NCI-H1105 treated with DMSO at 0.1 percent for 48 hours (cell line): ENCODE data around the gene APIP.
"Not testable (repeated sequence)": the region's sequence is repeated elsewhere in the genome, so short reads cannot be mapped to it uniquely, and the experiment has no call there.

Source experiments
- DNase-seq: peaks from one replicate; lab custom pipeline; 2025; lab: John Stamatoyannopoulos, UW

The APIP gene

DNA sequence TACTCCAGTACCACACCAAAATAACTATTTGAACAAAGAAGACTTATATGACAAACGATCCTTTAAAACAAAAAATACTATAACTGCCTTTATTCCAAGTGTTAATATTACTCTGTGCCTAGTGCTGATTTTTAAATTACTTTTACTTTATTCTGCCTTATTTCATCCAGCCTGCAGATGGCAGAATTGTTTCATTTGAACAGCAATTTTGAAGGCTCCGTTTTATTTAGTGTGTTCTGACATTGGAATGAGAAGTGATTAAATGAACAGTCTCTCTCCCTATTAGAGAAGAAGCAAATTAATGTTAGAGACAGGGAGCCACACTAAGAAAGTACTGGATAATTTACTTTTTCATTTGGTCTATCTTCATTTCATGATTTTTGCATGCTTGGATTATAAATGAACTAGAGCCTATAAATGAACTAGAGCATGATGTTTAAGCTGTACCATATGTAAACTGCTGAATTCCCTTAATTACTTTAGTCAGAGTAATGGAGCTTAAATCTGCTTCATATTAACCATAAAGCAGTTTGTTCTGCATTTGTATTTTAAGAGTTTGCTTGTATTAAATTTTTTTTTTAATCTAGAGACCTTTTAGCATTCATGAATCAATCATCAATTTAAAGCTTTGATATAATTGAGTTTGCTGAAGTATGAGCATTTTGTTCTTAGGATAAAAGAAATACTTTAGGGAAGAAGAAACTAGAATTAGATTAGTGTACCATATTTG is 10.1 kb upstream of the APIP start:
- DNase-seq, result peak; percentile 75

DNA sequence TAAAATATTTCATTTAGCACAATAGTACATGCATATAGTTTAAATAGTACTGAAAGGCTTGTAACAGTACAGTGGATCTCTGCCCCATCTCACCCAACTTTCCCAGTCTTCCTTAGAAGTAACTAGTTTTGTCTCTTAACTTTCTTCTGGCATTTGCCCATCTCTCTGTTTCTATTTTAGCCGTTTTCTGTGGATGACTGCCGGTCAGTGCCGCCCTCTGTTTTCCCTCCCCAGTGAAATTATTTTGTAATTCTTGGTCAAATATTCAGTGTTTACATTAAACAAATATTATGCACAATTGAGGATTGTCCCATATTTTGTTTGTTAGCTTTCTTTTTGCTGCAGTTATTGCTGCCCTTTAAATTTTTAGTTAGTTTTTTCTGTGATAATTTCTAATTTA is 8.5 kb upstream of the APIP start:
- no peak for DNase-seq

DNA sequence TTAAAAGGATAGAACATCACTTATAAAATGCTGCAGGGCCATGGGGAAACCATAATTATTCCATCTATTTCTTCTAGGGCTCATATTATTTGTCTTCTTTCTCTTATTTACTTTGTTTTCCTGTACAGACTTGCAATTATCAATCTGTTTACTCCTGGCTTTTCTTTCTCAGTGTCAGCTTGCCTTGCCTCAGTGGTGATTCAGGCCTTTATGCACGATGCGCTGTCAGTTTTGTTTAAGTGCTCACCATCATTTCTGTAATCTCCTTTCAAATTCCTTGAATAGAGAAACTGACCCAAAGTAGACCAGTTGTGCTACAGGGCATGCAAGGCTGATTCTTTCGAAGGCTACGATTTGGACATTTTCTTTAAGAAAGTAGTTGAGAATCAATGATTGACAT is 5.0 kb upstream of the APIP start:
- no peak for DNase-seq

DNA sequence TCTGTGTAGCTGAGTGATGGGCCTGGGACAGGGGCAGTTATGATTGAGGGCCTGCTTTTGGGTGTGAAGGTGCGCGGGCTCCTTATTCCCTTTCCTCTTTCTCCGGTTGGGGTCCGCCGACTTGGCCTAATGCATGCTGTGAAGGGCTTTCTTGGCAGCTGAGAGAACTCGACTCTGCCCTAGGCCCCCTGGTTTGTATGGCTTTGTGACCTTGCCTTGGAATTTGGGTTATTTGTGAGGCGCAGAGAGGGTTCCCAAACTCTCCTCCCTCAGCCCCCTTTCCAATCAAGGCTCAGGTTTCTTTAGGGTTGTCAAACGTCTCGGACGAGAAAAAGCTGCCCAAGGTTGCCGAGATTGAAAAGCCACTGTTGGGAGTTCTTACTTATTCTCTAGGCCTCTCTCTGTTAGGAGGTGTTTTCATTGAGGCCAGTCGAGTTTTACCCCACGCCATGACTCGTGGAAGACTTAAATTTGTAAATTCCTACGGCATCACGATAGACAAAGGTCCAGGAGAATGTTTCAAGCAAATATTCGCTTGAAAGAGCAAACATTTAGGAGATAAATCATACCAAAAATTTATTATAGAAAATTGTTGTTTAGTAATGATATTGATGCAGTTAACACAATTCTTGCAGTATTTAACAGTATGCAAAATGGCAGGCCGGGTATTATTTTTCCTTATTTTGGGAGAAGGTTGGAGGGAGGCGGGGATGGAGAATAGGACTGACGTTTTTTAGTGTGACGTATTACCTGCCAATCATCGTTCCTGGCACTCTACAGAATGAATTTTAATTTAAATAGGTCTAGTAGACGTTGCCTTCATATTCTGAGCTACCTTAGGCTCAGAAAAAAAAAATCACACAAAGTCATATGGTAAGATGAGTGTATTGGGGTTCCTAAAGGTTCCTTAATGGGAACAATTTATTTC is 928 bp upstream of the APIP start:
- no peak for DNase-seq

DNA sequence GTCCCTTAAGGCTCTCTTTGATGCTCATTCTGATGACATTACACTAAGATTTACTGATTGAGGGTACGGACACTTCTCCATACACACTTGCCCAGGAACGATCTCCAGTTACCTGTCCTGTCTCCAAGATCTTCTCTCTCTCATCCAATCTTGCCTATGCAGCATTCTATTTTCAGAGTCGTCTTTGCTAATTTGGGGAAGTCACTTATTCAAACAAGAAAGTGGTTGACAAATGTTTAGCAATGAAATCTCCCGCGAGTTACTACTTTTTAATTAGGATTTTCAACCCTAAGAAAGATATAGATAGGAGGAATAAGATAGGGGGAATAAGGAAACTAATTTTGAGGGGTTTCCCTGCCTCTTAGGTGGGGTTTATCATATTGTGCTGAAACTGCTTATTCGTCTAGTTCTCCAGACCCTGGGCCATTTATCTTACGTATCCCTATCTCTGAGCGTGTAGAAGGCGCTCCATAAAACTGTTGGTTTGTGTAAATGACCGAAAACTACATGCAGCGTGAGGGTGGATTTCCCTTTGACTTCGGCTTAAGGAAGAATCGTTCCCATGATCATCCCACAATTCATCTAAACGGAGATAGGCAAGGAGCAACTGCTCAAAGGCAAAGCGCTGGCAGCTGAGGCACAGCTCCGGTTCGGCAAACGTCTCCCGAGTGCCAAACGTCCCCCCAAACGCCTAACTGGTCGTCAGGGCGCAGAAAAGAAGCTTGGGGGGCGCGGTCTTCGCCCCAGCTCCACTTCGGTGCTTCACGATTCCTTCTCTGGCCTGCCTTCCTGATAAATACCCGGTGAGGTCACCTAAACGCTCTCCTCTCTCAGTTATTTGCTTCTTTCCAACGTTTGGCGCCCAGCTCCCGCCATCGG is 804 bp downstream of the APIP start:
- peak; percentile 63 for DNase-seq

DNA sequence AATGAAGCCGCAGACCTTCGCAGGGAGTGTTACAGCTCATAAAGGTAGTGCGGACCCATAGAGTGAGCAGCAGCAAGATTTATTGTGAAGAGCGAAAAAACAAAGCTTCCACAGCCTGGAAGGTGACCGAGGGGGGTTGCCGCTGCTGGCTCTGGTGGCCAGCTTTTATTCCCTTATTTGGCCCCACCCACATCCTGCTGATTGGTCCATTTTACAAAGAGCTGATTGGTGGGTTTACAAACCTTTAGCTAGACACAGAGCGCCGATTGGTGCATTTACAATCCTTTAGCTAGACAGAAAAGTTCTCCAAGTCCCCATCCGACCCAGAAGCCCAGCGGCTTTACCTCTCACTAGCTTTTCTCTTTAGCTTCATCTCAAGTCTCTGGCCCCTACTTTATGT is 2.6 kb downstream of the APIP start:
- not testable (repeated sequence) for DNase-seq

DNA sequence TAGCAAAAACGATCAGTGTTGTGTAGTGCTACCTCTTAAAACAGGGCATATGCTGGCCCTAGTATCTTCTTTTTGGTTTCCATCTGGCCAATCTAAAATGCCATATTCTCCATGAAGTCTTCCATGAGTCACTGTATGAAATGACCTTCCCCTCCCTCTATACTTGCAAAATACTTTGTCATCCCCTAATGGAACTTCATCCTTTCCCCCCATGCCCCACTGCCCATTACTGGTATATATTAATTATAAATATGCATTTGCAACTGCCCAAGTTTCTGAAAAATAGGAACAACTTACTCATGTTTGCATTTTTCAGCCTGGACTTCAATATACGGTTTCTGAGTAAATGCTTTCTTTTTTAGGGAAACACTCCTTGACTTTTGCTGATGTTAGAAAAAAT is 4.5 kb downstream of the APIP start:
- DNase-seq, result no peak

DNA sequence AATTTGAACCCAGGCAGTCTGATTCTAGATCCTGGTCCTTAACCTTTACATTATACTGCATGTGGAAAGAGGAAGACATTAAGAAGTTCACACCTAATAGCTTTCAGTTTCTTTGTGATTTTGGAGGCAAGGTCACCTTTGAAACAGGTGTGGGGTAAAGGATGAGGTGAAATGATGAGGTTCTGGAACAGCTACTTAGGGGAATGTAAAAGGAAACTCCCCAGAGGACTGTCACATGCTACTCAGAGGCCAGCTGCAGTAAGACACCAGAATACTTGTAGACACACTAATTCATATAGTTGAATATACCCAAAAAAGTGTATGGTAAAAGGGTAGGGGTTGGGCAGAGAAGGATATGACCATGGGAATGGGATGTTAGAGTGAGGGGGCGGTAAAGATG is 5.4 kb downstream of the APIP start:
- DNase-seq, result no peak

DNA sequence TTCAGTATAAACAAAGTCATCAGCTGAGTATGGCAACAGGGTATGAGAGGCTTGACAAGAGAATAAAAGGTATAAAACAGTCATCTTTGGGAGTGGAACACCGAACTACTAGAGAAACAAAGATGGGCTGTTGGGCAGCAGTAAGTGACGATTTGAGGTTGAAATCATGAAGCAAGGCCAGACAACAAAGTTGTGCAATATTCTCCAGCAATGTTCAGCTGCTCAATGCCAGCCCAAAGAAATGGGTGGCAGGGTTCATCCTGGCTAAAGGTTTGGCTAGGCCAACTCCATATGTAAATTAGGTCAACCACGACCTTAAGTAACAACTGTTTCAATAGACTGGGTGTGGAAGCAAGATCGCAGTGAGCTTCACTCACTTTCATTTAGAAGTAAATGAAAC is 6.2 kb downstream of the APIP start:
- DNase-seq, result no peak

DNA sequence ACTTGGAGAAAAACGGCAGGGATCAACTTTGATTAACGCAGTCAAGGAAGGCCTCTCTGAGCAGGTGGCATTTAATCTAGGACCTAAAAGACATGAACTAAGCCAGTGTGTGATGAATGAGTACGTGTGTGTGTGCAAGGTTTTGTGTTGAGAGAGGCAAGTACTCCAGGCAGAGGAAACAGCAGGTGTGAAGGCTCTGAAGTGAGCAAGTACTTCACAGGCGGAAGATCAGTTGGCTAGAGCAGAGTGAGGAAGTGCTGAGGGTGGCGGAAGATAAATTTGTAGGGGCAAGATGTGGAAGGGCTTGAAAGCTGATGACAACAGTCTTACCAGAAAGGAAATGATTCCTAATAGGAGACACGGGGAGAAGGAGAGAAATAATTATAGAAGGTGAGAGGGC is 6.8 kb downstream of the APIP start:
- DNase-seq, result no peak

DNA sequence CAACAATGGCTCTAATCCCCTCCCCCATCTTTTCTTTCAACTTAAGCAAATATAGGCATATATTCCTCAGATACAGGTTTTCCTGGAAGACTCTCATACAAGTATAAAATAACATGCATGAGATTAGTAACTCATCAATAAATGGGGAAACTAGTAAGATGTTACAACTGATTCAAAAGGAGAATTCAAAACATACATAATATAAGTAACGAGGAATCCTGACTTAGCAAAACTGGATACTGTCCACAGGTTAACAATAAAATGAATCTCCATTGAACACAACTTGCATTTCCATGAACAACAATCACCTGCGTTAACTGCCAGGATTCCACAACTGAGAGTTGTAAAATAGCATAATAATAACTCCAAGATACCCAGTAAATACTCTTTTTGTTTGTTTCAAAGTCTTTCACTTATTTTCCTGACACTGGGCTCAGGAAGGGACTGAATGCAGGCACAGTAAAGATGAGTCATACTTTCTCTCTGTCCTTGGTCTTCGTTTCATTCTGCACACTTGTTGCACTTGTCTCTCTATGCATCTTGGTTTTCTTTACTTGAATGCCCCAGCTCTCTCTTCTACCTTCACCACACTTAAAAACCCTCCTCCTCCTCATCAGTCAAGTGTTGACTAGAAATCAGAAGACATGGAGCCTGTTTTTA is 8.1 kb downstream of the APIP start:
- DNase-seq, result no peak

DNA sequence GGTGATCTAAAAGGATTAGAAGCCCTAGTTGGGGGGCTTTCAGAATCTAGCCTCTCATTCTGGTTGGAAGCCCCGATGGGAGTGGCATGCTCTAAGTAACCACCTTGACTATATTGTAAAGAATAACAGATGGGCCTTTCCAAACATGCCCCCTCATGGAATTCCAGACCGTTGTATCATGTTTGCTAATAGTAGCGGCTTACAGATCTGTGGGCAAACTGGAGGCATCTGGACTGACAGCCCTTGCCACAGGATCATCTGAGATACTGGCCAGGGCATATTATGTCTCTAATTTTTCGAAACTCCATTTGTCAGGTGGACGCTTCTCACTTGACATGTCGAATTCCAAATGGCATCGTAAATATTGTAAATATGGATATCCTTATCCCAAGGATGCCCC is 10.5 kb downstream of the APIP start:
- no peak for DNase-seq

DNA sequence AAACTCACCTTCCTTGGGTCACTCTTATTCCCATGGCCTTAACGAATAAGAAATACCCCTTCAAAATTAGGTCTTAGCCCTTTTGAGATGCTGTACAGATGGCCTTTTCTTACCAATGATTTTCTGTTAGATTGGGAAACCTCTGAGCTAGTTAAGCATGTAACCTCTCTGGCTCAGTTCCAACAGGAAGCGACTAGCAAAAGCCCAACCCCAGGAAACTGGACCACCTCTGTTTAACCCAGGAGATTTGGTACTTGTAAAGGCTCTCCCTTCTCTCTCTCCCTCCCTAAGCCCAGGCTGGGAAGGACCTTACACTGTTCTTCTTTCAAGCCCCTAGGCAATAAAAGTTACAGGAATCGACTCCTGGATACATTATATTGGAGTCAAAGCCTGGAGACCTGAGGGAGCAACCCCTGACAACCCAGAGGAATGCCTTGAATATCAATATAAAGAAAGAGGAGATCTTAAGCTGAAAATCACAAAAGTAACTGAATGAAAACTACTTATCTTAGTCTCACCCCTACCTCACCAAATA is 11.7 kb downstream of the APIP start:
- DNase-seq, result no peak

DNA sequence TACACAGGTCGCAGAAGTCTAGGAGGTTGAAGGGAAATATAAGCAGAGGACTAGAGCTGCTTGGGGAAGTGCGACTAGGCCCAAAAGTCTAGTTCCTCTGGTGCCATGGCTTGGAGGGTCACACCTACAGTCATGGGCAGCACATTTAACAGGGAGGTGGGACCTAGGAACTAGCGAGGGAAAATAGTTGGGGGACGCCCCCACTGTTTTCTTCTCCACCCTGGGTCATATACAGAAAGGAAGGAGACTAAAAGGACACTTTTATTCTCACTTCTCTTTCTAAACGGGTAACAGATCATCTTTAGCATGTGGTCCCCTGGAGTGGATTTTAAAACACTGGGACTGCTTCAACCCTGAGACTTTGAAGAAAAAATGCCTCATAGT is 16.6 kb downstream of the APIP start:
- DNase-seq, result no peak

DNA sequence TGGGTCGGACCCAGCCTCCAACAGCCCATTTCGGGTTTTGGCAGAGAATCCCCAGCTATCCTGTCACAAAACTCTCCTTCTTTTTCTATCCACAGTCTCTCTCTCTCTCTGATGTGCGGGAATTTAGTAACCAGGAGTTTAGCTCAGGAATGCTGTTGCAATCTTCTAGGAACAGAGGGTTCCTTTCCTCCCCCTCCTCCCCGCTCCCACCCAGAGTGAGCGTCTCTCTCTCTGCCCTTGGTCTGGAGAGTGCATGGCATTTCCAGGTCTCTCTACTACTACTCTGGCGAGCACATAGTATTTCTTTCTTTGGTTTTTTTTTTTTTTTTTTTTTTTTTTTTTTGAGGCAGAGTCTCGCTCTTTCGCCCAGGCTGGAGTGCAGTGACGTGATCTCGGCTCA is 17.7 kb downstream of the APIP start:
- no peak for DNase-seq

DNA sequence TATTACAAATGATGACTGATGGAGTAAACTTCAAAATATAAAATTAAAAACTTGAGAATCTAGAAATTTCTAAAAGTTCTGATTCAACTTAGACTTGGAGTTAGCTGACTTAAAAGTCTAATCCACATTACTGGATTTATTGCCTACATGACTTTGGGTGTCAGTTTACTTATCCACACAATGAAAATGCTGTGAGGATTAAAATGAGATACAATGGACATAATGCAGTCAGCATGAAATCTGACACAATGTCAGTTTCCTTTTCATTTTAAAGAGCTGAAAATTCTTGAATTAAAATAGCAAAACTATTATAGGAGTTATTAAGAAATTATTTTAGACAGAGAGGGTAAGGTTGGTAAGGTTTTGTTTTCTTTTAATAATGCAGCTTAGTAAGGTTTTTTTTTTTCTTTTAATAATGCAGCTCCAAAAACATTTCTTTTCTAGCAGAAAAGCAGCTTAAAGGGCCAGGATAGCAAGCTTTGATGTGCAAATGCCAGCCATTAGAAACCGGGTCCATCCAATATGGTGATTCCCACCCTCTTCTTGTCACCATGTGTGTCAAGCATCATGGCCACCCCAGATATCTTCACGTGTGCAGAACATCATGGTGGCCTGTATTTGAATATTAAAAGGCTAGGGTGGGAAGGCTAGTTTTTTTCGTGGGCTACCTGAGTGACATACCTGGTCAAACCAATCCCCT is 18.9 kb downstream of the APIP start:
- no peak for DNase-seq

DNA sequence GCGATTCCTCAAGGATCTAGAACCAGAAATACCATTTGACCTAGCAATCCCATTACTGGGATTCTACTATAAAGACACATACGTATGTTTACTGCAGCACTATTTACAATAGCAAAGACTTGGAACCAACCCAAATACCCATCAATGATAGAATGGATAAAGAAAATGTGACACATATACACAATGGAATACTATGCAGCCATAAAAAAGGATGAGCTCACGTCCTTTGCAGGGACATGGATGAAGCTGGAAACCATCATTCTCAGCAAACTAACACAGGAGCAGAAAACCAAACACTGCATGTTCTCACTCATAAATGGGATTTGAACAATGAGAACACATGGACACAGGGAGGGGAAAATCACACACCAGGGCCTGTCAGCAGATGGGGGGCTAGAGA is 20.0 kb downstream of the APIP start:
- DNase-seq, result not testable (repeated sequence)

DNA sequence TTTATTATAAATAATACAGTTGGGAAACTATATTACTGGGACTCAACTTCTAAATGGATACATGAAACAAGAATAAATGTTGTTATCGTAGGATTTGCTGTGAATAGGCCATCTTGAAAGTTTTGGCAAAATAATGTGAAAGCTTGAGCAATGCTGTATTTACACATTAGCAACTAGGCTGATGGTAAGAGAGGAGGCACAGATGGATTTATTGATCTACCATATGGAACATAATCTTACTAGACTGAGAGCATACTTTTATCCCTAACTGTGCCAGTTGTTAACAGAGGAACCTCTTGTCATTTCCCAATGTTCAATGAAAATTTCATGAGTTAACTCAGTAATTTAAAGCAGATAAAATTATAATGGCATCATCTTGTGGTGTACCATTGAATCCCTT is 22.8 kb downstream of the APIP start:
- DNase-seq, result no peak

DNA sequence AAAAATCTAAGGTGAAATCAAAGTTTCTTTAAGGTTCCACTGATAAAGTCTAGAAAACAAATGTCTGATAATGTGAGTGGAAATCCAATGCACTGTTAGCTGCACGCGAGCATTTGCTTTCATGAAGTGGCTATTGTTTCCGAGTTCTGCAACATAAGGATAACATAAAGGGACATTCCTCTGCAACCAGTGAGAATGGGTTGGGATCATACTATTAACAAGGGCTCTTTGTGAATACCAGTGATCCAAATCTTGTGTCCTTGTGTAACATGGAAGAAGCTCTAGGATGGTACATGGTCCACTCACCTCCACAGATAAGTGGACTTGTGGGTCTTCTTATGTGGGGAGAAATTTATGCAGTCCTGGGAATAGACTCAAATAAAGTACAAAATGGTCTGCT is 24.6 kb downstream of the APIP start:
- DNase-seq, result no peak

DNA sequence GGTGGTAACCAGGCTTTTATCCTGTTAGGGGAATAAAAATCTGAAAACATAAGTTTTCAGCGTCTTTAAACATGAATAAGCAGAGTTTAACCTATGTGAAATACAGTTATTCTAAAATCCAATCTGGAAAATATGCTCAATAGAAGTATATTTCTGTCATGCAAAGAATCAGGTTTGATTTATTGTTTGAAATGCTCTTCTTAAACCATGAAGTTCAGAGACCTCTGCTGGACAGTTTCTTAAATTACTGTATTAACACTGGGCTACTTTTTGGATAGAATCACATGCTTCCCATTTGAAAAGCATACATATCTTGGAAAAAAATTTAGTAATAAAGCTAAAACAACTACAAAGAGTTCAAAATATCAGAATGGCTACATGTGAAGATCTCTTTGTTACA is 25.4 kb downstream of the APIP start:
- peak; percentile 51 for DNase-seq

DNA sequence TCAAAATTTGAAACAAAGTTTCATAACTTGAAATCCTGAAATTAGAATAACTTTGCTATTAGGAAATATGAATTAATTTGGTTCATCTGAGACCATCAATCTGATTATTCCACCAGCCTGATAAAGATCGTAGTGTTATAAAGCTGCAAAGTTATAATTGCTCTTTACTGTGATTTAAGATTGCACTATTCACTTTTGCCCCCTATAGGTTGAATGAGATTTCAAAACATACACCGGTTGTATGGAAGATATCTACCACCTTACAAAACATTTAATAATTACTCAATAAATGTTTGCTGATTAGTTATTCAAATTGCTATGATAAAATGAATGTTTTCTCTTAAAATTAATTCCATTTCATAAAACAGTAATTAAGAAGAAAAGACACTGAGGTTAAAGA is 26.1 kb downstream of the APIP start:
- DNase-seq, result no peak
